SK-N-SH treated with all-trans-retinoic acid at 6 μM for 48 hours (cell line): ENCODE data around the gene TMEM238.

Experiments used
- ATAC-seq: fragments of 200-7000 bp; cut with Tn5 transposase; 3 replicates; pipeline ENCODE4 v1.9.1; 2020; ENCODE audit warnings: mild to moderate bottlenecking, moderate library complexity
- ARNTL ChIP-seq: fragments of 450-650 bp; formaldehyde crosslinking; IDR thresholded peaks from 2 replicates; pipeline ENCODE4 v1.5.0; 2020; ENCODE audit warnings: low read depth, mild to moderate bottlenecking, moderate library complexity, borderline replicate concordance
- BACH2 ChIP-seq: fragments of 250-450 bp; sonication (Bioruptor Pico); IDR thresholded peaks from 2 replicates; pipeline ENCODE4 v1.9.0; 2021; ENCODE audit warnings: mild to moderate bottlenecking, borderline replicate concordance
- CREB5 ChIP-seq: fragments of 250-450 bp; sonication (Bioruptor Pico); IDR thresholded peaks from 2 replicates; pipeline ENCODE4 v1.5.1; 2020; ENCODE audit warnings: low read depth, mild to moderate bottlenecking, moderate library complexity
- CSDC2 ChIP-seq: fragments of 250-450 bp; sonication (Bioruptor Pico); IDR thresholded peaks from 2 replicates; pipeline ENCODE4 v1.5.0; 2020; ENCODE audit warnings: mild to moderate bottlenecking, moderate library complexity
- CSRNP3 ChIP-seq: fragments of 250-450 bp; sonication (Bioruptor Pico); IDR thresholded peaks from 2 replicates; pipeline ENCODE4 v1.5.1; 2021; ENCODE audit warnings: mild to moderate bottlenecking, moderate library complexity
- ESRRG ChIP-seq: fragments of 250-450 bp; sonication (Bioruptor Pico); IDR thresholded peaks from 2 replicates; pipeline ENCODE4 v1.6.1; 2021; ENCODE audit warnings: mild to moderate bottlenecking
- GLIS3 ChIP-seq: fragments of 250-450 bp; sonication (Bioruptor Pico); IDR thresholded peaks from 2 replicates; pipeline ENCODE4 v1.5.0; 2020; ENCODE audit warnings: mild to moderate bottlenecking, moderate library complexity
- ISL1 ChIP-seq: fragments of 250-450 bp; sonication (Bioruptor Pico); IDR thresholded peaks from 2 replicates; pipeline ENCODE4 v2.1.2; 2022; ENCODE audit warnings: mild to moderate bottlenecking, moderate library complexity
- OSR1 ChIP-seq: fragments of 250-450 bp; sonication (Bioruptor Pico); IDR thresholded peaks from 2 replicates; pipeline ENCODE4 v1.8.0; 2022; ENCODE audit warnings: moderate library complexity, mild to moderate bottlenecking, inconsistent platforms
- PATZ1 ChIP-seq: fragments of 250-450 bp; sonication (Bioruptor Pico); IDR thresholded peaks from 2 replicates; pipeline ENCODE4 v1.8.0; 2020; ENCODE audit warnings: mild to moderate bottlenecking, moderate library complexity, borderline replicate concordance
- POU6F1 ChIP-seq: fragments of 250-450 bp; sonication (Bioruptor Pico); IDR thresholded peaks from 2 replicates; pipeline ENCODE4 v1.8.0; 2021; ENCODE audit warnings: low read depth, mild to moderate bottlenecking, moderate library complexity, borderline replicate concordance
- PPARA ChIP-seq: fragments of 250-450 bp; sonication (Bioruptor Pico); IDR thresholded peaks from 2 replicates; pipeline ENCODE4 v1.5.0; 2020; ENCODE audit warnings: mild to moderate bottlenecking, borderline replicate concordance
- RARB ChIP-seq: fragments of 250-450 bp; sonication (Bioruptor Pico); IDR thresholded peaks from 2 replicates; pipeline ENCODE4 v1.8.0; 2021; ENCODE audit warnings: mild to moderate bottlenecking, moderate library complexity
- SNAI2 ChIP-seq: fragments of 250-450 bp; sonication (Bioruptor Pico); IDR thresholded peaks from 2 replicates; pipeline ENCODE4 v1.5.0; 2020; ENCODE audit warnings: mild to moderate bottlenecking, moderate library complexity
- TOX ChIP-seq: fragments of 250-450 bp; sonication (Bioruptor Pico); IDR thresholded peaks from 2 replicates; pipeline ENCODE4 v1.8.0; 2021; ENCODE audit warnings: mild to moderate bottlenecking, moderate library complexity, borderline replicate concordance
- TSHZ2 ChIP-seq: fragments of 250-450 bp; sonication (Bioruptor Pico); IDR thresholded peaks from 2 replicates; pipeline ENCODE4 v1.5.0; 2020; ENCODE audit warnings: mild to moderate bottlenecking, moderate library complexity
- ZC3H10 ChIP-seq: fragments of 250-450 bp; sonication (Bioruptor Pico); IDR thresholded peaks from 2 replicates; pipeline ENCODE4 v1.5.1; 2021; ENCODE audit warnings: mild to moderate bottlenecking, moderate library complexity
- ZFP3 ChIP-seq: fragments of 250-450 bp; sonication (Bioruptor Pico); IDR thresholded peaks from 2 replicates; pipeline ENCODE4 v1.5.0; 2020; ENCODE audit warnings: mild to moderate bottlenecking, moderate library complexity
- ZFP30 ChIP-seq: fragments of 450-650 bp; formaldehyde crosslinking; IDR thresholded peaks from 2 replicates; pipeline ENCODE4 v1.5.0; 2022; ENCODE audit warnings: mild to moderate bottlenecking, moderate library complexity
- ZNF565 ChIP-seq: fragments of 450-650 bp; formaldehyde crosslinking; conservative IDR thresholded peaks from 2 replicates; pipeline ENCODE4 v1.5.0; 2020; ENCODE audit warnings: low read depth, mild to moderate bottlenecking, moderate library complexity
- ZNF70 ChIP-seq: fragments of 450-650 bp; formaldehyde crosslinking; IDR thresholded peaks from 2 replicates; pipeline ENCODE4 v1.5.0; 2020; ENCODE audit warnings: mild to moderate bottlenecking, moderate library complexity
- ZNF8 ChIP-seq: fragments of 450-650 bp; formaldehyde crosslinking; IDR thresholded peaks from 2 replicates; pipeline ENCODE4 v1.5.0; 2020; ENCODE audit warnings: mild to moderate bottlenecking, moderate library complexity

TMEM238 gene

DNA sequence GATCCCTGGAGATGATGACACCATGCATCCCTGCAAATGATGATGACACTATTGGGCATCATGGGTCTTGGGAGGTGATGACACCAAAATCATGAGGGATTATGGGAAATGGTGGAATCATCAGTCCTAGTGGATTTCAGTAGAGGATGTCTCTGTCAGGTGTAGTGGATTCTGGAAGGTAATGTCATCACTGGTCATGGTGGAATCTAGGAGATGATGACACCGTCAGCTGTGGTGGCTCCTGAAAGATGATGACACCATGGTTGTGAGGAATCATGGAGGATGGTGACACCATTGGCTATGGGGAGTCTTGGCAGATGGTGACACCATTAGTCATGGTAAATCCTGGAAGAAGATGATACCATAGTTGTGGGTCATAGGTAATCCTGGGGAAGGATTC lies 47.1 kb upstream of the TMEM238 start:
- no peak for TF ChIP-seq ZNF70
- TF ChIP-seq TSHZ2 (CRISPR knock-in tag): no peak
- no peak for TF ChIP-seq ZNF565 (CRISPR knock-in tag)
- no peak for TF ChIP-seq CSDC2 (CRISPR knock-in tag)
- TF ChIP-seq RARB (CRISPR knock-in tag): no peak
- no peak for TF ChIP-seq SNAI2 (CRISPR knock-in tag)
- no peak for TF ChIP-seq PPARA
- no peak for TF ChIP-seq CREB5 (CRISPR knock-in tag)
- TF ChIP-seq ZNF8 (CRISPR knock-in tag): no peak
- TF ChIP-seq POU6F1 (CRISPR knock-in tag): no peak
- TF ChIP-seq BACH2 (CRISPR knock-in tag): no peak
- TF ChIP-seq OSR1: no peak
- no peak for TF ChIP-seq ZFP3
- TF ChIP-seq ARNTL: no peak
- TF ChIP-seq CSRNP3 (CRISPR knock-in tag): no peak
- no peak for TF ChIP-seq GLIS3
- no peak for TF ChIP-seq TOX
- TF ChIP-seq PATZ1 (CRISPR knock-in tag): no peak
- no peak for TF ChIP-seq ZC3H10

GRCh38 chr19:55426042-55426441 lies 42.0 kb upstream of the TMEM238 start:
- no peak for ATAC-seq
- no peak for TF ChIP-seq ESRRG

More for the DNA sequence above, 47.1 kb upstream of the TMEM238 start:
- no peak for ATAC-seq

DNA sequence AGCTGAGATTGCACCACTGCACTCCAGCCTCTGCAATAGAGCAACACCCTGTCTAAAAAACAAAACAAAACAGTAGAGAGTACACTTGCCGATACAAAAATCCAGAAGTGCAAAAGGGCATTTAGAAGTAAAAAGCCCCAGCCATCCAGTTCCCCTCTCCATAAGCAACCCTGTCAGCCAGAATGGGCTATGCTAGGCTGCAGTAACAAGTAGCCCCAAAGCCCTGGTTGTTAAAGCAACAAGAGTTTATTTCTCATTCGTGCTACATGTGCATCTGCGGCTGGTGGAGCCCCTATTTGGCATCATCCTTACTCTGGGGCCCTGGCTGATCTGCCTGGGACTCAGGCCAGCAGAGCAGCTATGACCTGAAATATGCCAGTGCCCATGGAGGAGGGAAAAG lies 40.4 kb upstream of the TMEM238 start:
- TF ChIP-seq SNAI2 (CRISPR knock-in tag) (no peak), ZNF8 (CRISPR knock-in tag) (no peak), OSR1 (no peak), CSDC2 (CRISPR knock-in tag) (no peak), ISL1 (CRISPR knock-in tag) (no peak), TOX (no peak), ARNTL (no peak), ZFP30 (CRISPR knock-in tag) (no peak), ZFP3 (no peak), ZNF70 (no peak), CSRNP3 (CRISPR knock-in tag) (no peak), POU6F1 (CRISPR knock-in tag) (no peak)
- no peak for ATAC-seq
